ENCODE data around the gene SEMA5A.

The SEMA5A gene

DNA sequence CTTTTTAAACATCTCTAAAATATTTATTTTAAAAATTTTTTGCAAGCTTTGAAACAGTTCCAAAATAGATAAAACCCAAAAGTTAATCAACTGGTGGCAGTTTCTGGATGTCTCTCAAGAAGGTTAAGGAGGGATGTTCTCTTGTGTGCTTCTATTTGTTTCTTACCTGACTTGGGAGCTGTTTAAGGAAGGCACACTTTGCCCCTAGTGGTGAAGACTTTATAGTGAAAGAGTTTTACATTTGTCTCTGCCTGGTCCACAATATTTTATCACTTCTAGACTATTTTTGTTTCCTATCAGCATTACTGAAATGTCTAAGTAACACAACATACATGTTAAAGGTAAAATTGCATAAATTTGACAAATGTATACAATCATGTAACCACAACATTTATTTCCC, 552.8 kb downstream of the SEMA5A start (continued):
- TF ChIP-seq KLF7 (tag by site-specific recombination; IDR thresholded peaks at IDR 0.05; ENCODE audit: borderline replicate concordance) (no peak), SETDB1 (IDR thresholded peaks at IDR 0.05; ENCODE audit: insufficient read length, low read length) (no peak), OSR2 (tag by site-specific recombination; IDR thresholded peaks at IDR 0.05) (no peak), ZNF585B (tag by site-specific recombination; IDR thresholded peaks at IDR 0.05) (no peak), SP3 (tag by site-specific recombination; IDR thresholded peaks at IDR 0.05) (no peak), ZBTB21 (tag by site-specific recombination; IDR thresholded peaks at IDR 0.05) (no peak)
- TF ChIP-seq, protein P1, sequence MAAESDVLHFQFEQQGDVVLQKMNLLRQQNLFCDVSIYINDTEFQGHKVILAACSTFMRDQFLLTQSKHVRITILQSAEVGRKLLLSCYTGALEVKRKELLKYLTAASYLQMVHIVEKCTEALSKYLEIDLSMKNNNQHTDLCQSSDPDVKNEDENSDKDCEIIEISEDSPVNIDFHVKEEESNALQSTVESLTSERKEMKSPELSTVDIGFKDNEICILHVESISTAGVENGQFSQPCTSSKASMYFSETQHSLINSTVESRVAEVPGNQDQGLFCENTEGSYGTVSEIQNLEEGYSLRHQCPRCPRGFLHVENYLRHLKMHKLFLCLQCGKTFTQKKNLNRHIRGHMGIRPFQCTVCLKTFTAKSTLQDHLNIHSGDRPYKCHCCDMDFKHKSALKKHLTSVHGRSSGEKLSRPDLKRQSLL (tag by site-specific recombination; IDR thresholded peaks at IDR 0.05): no peak
- TF ChIP-seq, protein P2, sequence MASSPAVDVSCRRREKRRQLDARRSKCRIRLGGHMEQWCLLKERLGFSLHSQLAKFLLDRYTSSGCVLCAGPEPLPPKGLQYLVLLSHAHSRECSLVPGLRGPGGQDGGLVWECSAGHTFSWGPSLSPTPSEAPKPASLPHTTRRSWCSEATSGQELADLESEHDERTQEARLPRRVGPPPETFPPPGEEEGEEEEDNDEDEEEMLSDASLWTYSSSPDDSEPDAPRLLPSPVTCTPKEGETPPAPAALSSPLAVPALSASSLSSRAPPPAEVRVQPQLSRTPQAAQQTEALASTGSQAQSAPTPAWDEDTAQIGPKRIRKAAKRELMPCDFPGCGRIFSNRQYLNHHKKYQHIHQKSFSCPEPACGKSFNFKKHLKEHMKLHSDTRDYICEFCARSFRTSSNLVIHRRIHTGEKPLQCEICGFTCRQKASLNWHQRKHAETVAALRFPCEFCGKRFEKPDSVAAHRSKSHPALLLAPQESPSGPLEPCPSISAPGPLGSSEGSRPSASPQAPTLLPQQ (tag by site-specific recombination; IDR thresholded peaks at IDR 0.05): no peak
